Measurements from ENCODE around the gene SLC28A3.
"Not testable (repeated sequence)": the region's sequence is repeated elsewhere in the genome, so short reads cannot be mapped to it uniquely, and the experiment has no call there.

The SLC28A3 gene

DNA sequence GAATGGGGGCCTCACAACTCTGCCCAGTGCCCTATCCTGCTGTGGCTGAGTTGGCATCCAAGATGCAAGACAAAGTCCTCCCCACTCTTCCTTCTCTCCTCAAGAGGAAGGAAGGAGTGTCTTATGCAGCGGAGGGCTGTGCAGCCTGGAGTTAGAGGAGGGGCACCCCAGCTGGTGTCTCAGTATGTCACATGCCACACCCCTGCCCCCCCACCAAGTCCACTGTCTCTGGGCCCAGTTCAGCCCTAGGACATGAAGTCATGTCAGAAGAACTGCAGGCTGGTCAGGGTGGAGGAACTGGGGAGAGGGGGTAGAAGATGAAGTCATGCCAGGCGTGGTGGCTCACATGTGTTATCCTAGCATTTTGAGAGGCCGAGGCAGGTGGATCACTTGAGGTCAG, 28.0 kb upstream of the SLC28A3 start:
- DNase-seq (ENCODE audit: low read depth): no peak
- TF ChIP-seq, protein P1, sequence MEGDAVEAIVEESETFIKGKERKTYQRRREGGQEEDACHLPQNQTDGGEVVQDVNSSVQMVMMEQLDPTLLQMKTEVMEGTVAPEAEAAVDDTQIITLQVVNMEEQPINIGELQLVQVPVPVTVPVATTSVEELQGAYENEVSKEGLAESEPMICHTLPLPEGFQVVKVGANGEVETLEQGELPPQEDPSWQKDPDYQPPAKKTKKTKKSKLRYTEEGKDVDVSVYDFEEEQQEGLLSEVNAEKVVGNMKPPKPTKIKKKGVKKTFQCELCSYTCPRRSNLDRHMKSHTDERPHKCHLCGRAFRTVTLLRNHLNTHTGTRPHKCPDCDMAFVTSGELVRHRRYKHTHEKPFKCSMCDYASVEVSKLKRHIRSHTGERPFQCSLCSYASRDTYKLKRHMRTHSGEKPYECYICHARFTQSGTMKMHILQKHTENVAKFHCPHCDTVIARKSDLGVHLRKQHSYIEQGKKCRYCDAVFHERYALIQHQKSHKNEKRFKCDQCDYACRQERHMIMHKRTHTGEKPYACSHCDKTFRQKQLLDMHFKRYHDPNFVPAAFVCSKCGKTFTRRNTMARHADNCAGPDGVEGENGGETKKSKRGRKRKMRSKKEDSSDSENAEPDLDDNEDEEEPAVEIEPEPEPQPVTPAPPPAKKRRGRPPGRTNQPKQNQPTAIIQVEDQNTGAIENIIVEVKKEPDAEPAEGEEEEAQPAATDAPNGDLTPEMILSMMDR (conservative IDR thresholded peaks at IDR 0.05; ENCODE audit: low read depth, low read length): no peak
- H3K4me3 ChIP-seq (ENCODE audit: low read depth, low read length): no peak overlapping the region

DNA sequence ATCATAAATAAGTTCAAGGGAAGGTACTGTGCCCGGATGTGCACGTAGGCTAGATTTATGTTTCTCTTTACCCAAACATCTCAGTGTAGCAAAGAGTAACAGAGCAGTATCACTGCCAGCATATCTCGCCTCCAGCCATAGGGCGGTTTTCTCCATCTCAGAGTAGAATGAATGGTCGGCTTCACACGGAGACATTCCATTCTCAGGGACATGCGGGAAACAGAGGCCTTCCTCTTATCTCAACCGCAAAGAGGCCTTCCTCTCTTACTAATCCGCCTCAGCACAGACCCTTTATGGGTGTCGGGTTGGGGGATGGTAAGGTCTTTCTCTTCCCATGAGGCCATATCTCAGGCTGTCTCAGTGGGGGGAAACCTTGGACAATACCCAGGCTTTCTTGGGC, 27.2 kb upstream of the SLC28A3 start:
- H3K4me3 ChIP-seq (ENCODE audit: low read depth, low read length): not testable (repeated sequence)
- DNase-seq (ENCODE audit: low read depth): peak; percentile 78

DNA sequence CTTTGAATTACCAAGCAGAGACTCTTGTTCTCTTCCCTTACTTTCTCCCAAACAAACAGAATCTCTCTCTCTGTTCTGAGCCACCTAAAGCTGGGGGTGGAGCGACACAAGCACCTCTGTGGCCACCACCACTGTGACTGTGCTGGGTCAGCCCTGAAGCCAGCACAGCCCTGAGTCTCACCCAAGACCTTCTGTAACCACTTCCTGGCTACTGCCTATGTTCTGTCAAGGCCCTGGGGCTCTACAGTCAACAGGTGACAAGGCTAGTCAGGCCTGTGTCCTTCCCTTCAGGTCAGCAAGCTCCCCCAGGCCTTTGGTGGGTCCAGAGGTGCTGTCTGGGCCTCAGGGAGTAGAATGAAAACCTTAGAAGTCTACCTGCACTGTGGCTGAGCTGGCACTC, 26.1 kb upstream of the SLC28A3 start:
- TF ChIP-seq, protein P1 (conservative IDR thresholded peaks at IDR 0.05; ENCODE audit: low read depth, low read length): no peak
- H3K4me3 ChIP-seq (ENCODE audit: low read depth, low read length): no peak overlapping the region
- no peak for DNase-seq (ENCODE audit: low read depth)

DNA sequence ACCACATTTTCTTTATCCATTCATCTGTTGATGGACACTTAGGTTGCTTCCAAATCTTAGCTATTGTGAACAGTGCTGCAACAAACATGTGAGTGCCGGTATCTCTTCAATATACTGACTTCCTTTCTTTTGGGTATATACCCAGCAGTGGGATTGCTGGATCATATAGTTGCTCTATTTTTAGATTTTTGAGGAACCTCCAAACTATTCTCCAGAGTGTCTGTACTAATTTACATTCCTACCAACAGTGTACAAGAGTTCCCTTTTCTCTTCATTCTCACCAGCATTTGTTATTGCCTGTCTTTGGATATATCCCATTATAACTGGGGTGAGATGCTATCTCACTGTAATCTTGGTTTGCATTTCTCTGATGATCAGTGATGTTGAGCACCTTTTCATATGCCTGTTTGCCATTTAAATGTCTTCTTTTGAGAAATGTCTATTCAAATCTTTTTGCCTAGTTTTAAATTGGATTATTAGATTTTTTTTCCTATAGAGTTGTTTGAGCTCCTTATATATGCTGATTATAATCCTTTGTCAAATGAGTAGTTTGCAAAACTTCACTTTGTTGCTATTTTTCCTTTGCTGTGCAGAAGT, 24.4 kb upstream of the SLC28A3 start:
- not testable (repeated sequence) for DNase-seq (ENCODE audit: low read depth); H3K4me3 ChIP-seq (ENCODE audit: low read depth, low read length)

DNA sequence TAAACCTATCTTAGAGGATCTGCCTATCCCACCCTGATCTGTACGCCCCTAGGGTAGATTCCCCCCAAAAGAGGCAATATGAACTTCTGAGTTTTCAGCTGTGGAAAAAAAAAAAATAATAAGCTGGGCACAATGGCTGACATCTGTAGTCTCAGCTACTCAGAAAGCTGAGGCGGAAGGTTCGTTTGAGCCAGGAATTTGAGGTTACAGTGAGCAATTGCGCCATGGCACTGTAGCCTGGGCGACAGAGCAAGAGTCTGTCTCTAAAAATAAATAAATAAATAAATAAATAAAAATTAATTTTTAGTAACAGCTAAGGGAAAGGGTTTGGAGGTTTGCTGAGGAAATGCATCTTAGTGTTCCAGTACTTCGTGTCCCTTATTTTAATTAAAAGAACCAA, 21.1 kb upstream of the SLC28A3 start:
- TF ChIP-seq, protein P1 (conservative IDR thresholded peaks at IDR 0.05; ENCODE audit: low read depth, low read length): no peak
- no peak overlapping the region for H3K4me3 ChIP-seq (ENCODE audit: low read depth, low read length)
- DNase-seq (ENCODE audit: low read depth): no peak

DNA sequence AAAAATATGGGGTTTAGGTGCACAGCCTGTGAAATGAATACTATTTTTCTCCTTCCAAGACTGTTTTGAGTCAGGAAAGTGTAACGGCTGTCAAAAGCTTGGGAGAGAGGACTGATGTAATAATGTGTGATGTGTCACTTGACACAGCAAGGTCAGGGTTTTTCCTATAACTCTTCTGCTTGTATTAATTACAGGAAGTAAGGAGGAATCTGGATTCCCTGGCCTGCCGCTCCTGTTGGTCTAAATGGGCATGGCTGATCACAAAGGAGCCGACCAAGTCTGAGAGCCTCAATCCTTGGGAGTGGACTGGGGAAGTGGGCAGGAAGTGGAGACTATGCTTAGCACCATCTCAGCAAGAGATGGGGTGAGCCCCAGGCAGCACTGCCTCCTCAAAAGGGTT, 16.7 kb upstream of the SLC28A3 start:
- TF ChIP-seq, protein P1 (conservative IDR thresholded peaks at IDR 0.05; ENCODE audit: low read depth, low read length): no peak

DNA sequence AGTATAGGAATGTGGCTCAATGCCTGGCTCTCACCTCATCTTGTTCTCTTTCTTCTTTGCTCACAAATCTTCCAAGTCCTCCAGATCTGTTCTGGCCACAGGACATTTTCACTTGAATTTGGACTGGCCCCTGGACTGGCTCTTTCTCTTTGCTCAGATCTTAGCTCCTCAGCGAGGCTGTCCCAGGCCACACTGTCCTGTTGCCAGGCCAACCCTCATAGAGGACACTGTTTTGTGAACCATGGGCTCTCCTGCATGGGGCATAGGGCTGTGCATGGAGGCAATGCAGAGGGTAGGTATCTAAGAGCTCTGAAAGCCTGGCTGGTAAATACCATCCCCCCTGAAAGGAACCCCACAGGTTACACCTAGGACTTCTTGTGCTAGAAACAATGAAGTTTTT, 13.5 kb upstream of the SLC28A3 start:
- TF ChIP-seq, protein P1 (conservative IDR thresholded peaks at IDR 0.05; ENCODE audit: low read depth, low read length): no peak
- no peak for DNase-seq (ENCODE audit: low read depth)
- no peak overlapping the region for H3K4me3 ChIP-seq (ENCODE audit: low read depth, low read length)

More for the DNA sequence above, 16.7 kb upstream of the SLC28A3 start:
- H3K4me3 ChIP-seq (ENCODE audit: low read depth, low read length): no peak overlapping the region
- DNase-seq (ENCODE audit: low read depth): peak; percentile 64

DNA sequence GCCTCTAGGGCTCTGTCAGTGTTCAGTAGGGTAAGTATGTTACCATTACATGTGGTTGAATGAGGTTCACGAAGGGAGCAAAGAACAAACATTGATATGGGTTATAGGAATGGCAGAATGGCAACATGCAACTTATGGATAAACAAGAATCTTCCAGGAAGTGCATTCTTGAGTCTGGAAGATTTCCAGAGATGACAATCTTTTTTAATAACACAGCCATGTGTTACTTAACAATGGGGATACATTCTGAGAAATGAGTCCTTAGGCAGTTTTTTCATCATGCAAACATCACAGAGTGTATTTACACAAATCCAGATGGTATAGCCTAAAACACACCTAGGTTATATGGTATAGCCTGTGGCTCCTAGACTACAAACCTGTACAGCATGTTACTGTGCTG, 9.1 kb upstream of the SLC28A3 start:
- TF ChIP-seq, protein P1 (conservative IDR thresholded peaks at IDR 0.05; ENCODE audit: low read depth, low read length): no peak
- peak; percentile 28 for DNase-seq (ENCODE audit: low read depth)

More for the DNA sequence above, 9.1 kb upstream of the SLC28A3 start:
- no peak overlapping the region for H3K4me3 ChIP-seq (ENCODE audit: low read depth, low read length)

Measured in choroid plexus epithelial cell (primary cell).